HepG2 (cell line): ENCODE results near the gene TPCN2. TPM values are rescaled to one million over a fixed set of nuclear protein-coding genes. Genes with fewer than 3 reads are reported as not detected.

ENCODE experiments used
- ATAC-seq: fragments of 200-7000 bp; cut with Tn5 transposase; 3 replicates; pipeline ENCODE4 v1.9.1; 2020; ENCODE audit warnings: mild to moderate bottlenecking, moderate library complexity
- BruUV-seq: library from RNA; stranded (reverse); fragments of 400-500 nt; replicated peaks from 2 replicates; lab custom pipeline; 2021; lab: Mats Ljungman, UMichigan
- CTCF ChIA-PET: fragments of 300-600 bp; formaldehyde crosslinking; extraction: SDS; loops from one replicate; lab custom pipeline; 2021; ENCODE audit warnings: low total read pairs, inconsistent platforms, low intra/inter-chr PET ratio; lab: Yijun Ruan, JAX
- POLR2A ChIA-PET: fragments of 350-600 bp; sonication (Branson Sonifier 250); formaldehyde crosslinking; loops from one replicate; lab custom pipeline; 2020; ENCODE audit warnings: antibody characterized with exemption, inconsistent platforms; lab: Yijun Ruan, JAX
- DNase-seq: peaks from one replicate; pipeline ENCODE4 v3.0.0-alpha.2; 2015; ENCODE audit warnings: low spot score
- FAIRE-seq: peaks from 3 replicates; lab custom pipeline; 2011; peaks lifted over from hg19 to GRCh38; lab: Jason Lieb, UNC
- H2AFZ ChIP-seq: one replicate; pipeline ENCODE4 v1.6.1; 2011; ENCODE audit warnings: low read length, inconsistent platforms
- H3K27ac ChIP-seq: fragments of 300-600 bp; 3 replicates; pipeline ENCODE4 v1.8.0; 2011; ENCODE audit warnings: mixed run types, mild to moderate bottlenecking, mixed read lengths, low read length, inconsistent platforms; ENCODE audit not compliant: insufficient read depth; ENCODE audit errors: extremely low read length
- H3K27me3 ChIP-seq, 2 experiments: fragments of 200-600 bp in 1 of 2; 2 replicates in 1 of 2; 3 replicates in 1 of 2; pipeline versions ENCODE4 v1.6.0 to v1.8.0; 2011; ENCODE audit warnings: low read length in 2 of 2, mild to moderate bottlenecking in 2 of 2, moderate library complexity in 2 of 2, inconsistent platforms in 1 of 2; ENCODE audit not compliant: insufficient read depth in 2 of 2, control insufficient read depth in 1 of 2
- H3K36me3 ChIP-seq, 2 experiments: fragments of 200-600 bp in 1 of 2; replicated peaks in 1 of 2; 2 replicates in 1 of 2; 3 replicates in 1 of 2; pipeline versions ENCODE4 v1.5.1 to v1.8.0; 2011; ENCODE audit warnings: low read length in 2 of 2, inconsistent platforms in 1 of 2; ENCODE audit not compliant: insufficient read depth in 2 of 2, control insufficient read depth in 1 of 2
- H3K4me1 ChIP-seq: 2 replicates; pipeline ENCODE4 v1.5.1; 2012; ENCODE audit warnings: low read length, inconsistent platforms; ENCODE audit not compliant: insufficient read depth
- H3K4me2 ChIP-seq: 2 replicates; pipeline ENCODE4 v1.6.0; 2011; ENCODE audit warnings: low read depth, low read length, inconsistent platforms
- H3K4me3 ChIP-seq, 3 experiments: fragments of 200-600 bp in 1 of 3; sonication (generic), shearing (Covaris generic) in 1 of 3; replicated peaks in 1 of 3; 2 replicates each; pipeline ENCODE4 v1.5.1; 2011 to 2016; ENCODE audit warnings: low read length in 3 of 3, inconsistent platforms in 2 of 3, low read depth in 2 of 3, mild to moderate bottlenecking in 2 of 3, control low read depth in 1 of 3, mixed read lengths in 1 of 3; ENCODE audit not compliant: insufficient read depth in 1 of 3
- H3K79me2 ChIP-seq: one replicate; pipeline ENCODE4 v1.6.1; 2011; ENCODE audit warnings: low read length, inconsistent platforms; ENCODE audit not compliant: insufficient read depth
- H3K9ac ChIP-seq: 2 replicates; pipeline ENCODE4 v1.6.0; 2011; ENCODE audit warnings: mild to moderate bottlenecking, low read depth, low read length, inconsistent platforms; ENCODE audit not compliant: insufficient read depth
- H3K9me3 ChIP-seq: 2 replicates; pipeline ENCODE4 v1.5.1; 2012; ENCODE audit warnings: mild to moderate bottlenecking, low read length
- H4K20me1 ChIP-seq: 2 replicates; pipeline ENCODE4 v1.6.0; 2011; ENCODE audit warnings: inconsistent platforms, mild to moderate bottlenecking, low read length, moderate library complexity; ENCODE audit not compliant: insufficient read depth
- AGO1 ChIP-seq: fragments of 200-400 bp; formaldehyde crosslinking; IDR thresholded peaks from 2 replicates; pipeline ENCODE4 v1.6.1; 2017; ENCODE audit warnings: mild to moderate bottlenecking, low read depth, low read length, moderate library complexity; ENCODE audit not compliant: poor library complexity, severe bottlenecking
- DPF2 ChIP-seq: sonication (generic); formaldehyde crosslinking; IDR thresholded peaks from 2 replicates; pipeline ENCODE4 v1.4.0; 2020; ENCODE audit warnings: mild to moderate bottlenecking, low read depth, missing genetic modification reagents, borderline replicate concordance
- GTF2F1 ChIP-seq: fragments of 150-350 bp; IDR thresholded peaks from 2 replicates; pipeline ENCODE4 v1.6.1; 2014; ENCODE audit warnings: low read length
- SKI ChIP-seq: fragments of 450-650 bp; IDR thresholded peaks from one replicate; pipeline ENCODE4 v1.6.1; 2018; ENCODE audit warnings: mild to moderate bottlenecking; ENCODE audit not compliant: partially characterized antibody
- SMAD9 ChIP-seq: sonication (generic); formaldehyde crosslinking; IDR thresholded peaks from 2 replicates; pipeline ENCODE4 v1.5.1; 2020; ENCODE audit warnings: mild to moderate bottlenecking, missing genetic modification reagents
- SRSF1 ChIP-seq: fragments of 200-400 bp; formaldehyde crosslinking; optimal IDR thresholded peaks from 2 replicates; pipeline ENCODE3; 2017; ENCODE audit warnings: mild to moderate bottlenecking, low read depth, low read length, moderate library complexity
- SRY ChIP-seq: sonication (generic); formaldehyde crosslinking; IDR thresholded peaks from 2 replicates; pipeline ENCODE4 v1.8.0; 2022; ENCODE audit warnings: mild to moderate bottlenecking, missing genetic modification reagents
- TEAD3 ChIP-seq: optimal IDR thresholded peaks from 2 replicates; pipeline ENCODE3; 2016; ENCODE audit warnings: borderline replicate concordance
- ZNF10 ChIP-seq: sonication (generic); formaldehyde crosslinking; IDR thresholded peaks from 2 replicates; pipeline ENCODE4 v1.4.0; 2020; ENCODE audit warnings: mild to moderate bottlenecking, low read depth, missing genetic modification reagents, borderline replicate concordance
- ZNF614 ChIP-seq: IDR thresholded peaks from 2 replicates; pipeline ENCODE4 v1.6.1; 2018; ENCODE audit warnings: missing biosample characterization, missing genetic modification reagents, inconsistent platforms, borderline replicate concordance
- ZNF841 ChIP-seq: sonication (generic); formaldehyde crosslinking; IDR thresholded peaks from 2 replicates; pipeline ENCODE4 v1.8.1; 2023; ENCODE audit warnings: missing genetic modification reagents, borderline replicate concordance
- ZSCAN22 ChIP-seq: sonication (generic); formaldehyde crosslinking; IDR thresholded peaks from 2 replicates; pipeline ENCODE4 v1.4.0; 2020; ENCODE audit warnings: mild to moderate bottlenecking, missing genetic modification reagents
- whole genome bisulfite sequencing: methylation state at CpG from one replicate; pipeline ENCODE4 v1.1.6; 2017; ENCODE audit warnings: low lambda C conversion rate; 5-methylcytosine and 5-hydroxymethylcytosine counted together
- in situ Hi-C: cut with HindIII; loops from 2 replicates; pipeline ENCODE4 v1.10.0; 2017; ENCODE audit warnings: low pct_unique_long_range_greater_than_20kb; ENCODE audit not compliant: extremely low pct_ligation_motif_present
- intact Hi-C: fragments of 100-400 bp; cut with micrococcal nuclease; formaldehyde crosslinking; loops from one replicate; pipeline ENCODE4 v1.10.0; 2022; ENCODE audit not compliant: unreplicated experiment
- polyA plus RNA-seq, 8 experiments: library from polyadenylated mRNA; depleted of rRNA in 3 of 8; stranded (reverse) in 7 of 8; unstranded in 1 of 8; fragments of >200 nt; fragmentation: Illumina TruSeq in 4 of 8; extraction: Trizol in 4 of 8; gene quantifications; 2 replicates each; pipeline versions ENCODE4 v1.2.1 to v1.2.3, GENCODE V29; 2011 to 2016; ENCODE audit warnings: low read depth in 4 of 8, missing spikeins in 1 of 8, mixed read lengths in 1 of 8; ENCODE audit not compliant: insufficient read depth in 1 of 8
- total RNA-seq, 5 experiments: library from RNA; depleted of rRNA; stranded (reverse); fragments of >200 nt; fragmentation: Illumina TruSeq; extraction: Trizol; gene quantifications; 2 replicates each; pipeline ENCODE4 v1.2.3, GENCODE V29; 2016; ENCODE audit warnings: low read depth in 1 of 5
- TF ChIP-seq, protein P1 (sequence below): sonication (generic); IDR thresholded peaks from 2 replicates; pipeline ENCODE4 v1.6.1; 2016; ENCODE audit warnings: low read depth, borderline replicate concordance
- TF ChIP-seq, protein P2 (sequence below): sonication (generic); formaldehyde crosslinking; IDR thresholded peaks from 2 replicates; pipeline ENCODE4 v1.4.0; 2020; ENCODE audit warnings: missing genetic modification reagents

Gene TPCN2
- total and polyA plus RNA-seq, 2 of the 13 experiments (the other 11 are each of a cell fraction or from before 2014, with no cell fraction given), result 5.6 to 5.9 TPM

DNA sequence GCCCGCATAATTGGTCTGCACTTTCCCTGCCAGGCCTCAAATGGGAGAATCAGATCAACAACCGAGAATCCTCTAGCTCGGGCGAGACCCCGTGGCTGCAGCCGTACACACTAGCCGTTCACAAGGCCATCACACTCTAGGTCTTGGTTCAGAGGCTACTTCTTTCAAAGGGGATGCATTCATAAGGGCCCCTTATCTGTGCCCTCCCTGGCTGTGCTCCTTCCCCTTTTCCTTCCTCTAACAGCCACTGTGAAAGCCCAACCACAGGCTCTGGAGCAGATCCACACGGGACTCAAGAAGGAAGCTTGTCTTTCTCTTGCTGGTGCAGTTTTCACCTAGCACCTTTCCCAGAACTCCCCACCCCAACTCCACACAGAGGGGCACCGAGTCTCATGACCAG, 131.5 kb downstream of the TPCN2 start:
- BruUV-seq, result no TSS peak
- POLR2A ChIA-PET, result no interaction called here

More for the DNA sequence above, 131.5 kb downstream of the TPCN2 start:
- no peak overlapping the region for H3K4me2 ChIP-seq
- no peak overlapping the region for H3K4me3 ChIP-seq
- H3K27me3 ChIP-seq, result peaks cover 2 to 21% of the 10 kb centered on the region in 2 experiments; a peak in 3 of 5 replicates
- CTCF ChIA-PET, result no interaction called here
- no peaks in the 10 kb centered on the region for H3K79me2 ChIP-seq
- WGBS, result 60% methylated on average over 9 of the region's 9 CpGs
- intact Hi-C loops, result no loop called here
- TF ChIP-seq AGO1 (no peak), SMAD9 (CRISPR knock-in tag) (no peak), ZNF841 (CRISPR knock-in tag) (no peak), SRSF1 (no peak), GTF2F1 (no peak), ZNF614 (CRISPR knock-in tag) (no peak), SRY (CRISPR knock-in tag) (no peak), SKI (no peak), DPF2 (no peak), ZSCAN22 (no peak), TEAD3 (CRISPR knock-in tag) (no peak), ZNF10 (CRISPR knock-in tag) (no peak)
- TF ChIP-seq, protein P1, sequence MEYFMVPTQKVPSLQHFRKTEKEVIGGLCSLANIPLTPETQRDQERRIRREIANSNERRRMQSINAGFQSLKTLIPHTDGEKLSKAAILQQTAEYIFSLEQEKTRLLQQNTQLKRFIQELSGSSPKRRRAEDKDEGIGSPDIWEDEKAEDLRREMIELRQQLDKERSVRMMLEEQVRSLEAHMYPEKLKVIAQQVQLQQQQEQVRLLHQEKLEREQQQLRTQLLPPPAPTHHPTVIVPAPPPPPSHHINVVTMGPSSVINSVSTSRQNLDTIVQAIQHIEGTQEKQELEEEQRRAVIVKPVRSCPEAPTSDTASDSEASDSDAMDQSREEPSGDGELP, result no peak
- TF ChIP-seq, protein P2, sequence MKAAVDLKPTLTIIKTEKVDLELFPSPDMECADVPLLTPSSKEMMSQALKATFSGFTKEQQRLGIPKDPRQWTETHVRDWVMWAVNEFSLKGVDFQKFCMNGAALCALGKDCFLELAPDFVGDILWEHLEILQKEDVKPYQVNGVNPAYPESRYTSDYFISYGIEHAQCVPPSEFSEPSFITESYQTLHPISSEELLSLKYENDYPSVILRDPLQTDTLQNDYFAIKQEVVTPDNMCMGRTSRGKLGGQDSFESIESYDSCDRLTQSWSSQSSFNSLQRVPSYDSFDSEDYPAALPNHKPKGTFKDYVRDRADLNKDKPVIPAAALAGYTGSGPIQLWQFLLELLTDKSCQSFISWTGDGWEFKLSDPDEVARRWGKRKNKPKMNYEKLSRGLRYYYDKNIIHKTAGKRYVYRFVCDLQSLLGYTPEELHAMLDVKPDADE (CRISPR knock-in tag), result no peak
- no peak overlapping the region for H3K27ac ChIP-seq
- DNase-seq (no peak), ATAC-seq (no peak), FAIRE-seq (no peak)
- no peaks in the 10 kb centered on the region for H3K36me3 ChIP-seq
- H3K4me1 ChIP-seq, result peaks cover 19% of the 10 kb centered on the region
- H2AFZ ChIP-seq, result no peak overlapping the region
- no peaks in the 10 kb centered on the region for H3K9me3 ChIP-seq
- H3K9ac ChIP-seq, result no peak overlapping the region
- in situ Hi-C loops, result no loop called here
- H4K20me1 ChIP-seq, result no peaks in the 10 kb centered on the region
